ENCODE data around the gene SLC1A5.
"Not testable (repeated sequence)": the region's sequence is repeated elsewhere in the genome, so short reads cannot be mapped to it uniquely, and the experiment has no call there.

Gene SLC1A5

DNA sequence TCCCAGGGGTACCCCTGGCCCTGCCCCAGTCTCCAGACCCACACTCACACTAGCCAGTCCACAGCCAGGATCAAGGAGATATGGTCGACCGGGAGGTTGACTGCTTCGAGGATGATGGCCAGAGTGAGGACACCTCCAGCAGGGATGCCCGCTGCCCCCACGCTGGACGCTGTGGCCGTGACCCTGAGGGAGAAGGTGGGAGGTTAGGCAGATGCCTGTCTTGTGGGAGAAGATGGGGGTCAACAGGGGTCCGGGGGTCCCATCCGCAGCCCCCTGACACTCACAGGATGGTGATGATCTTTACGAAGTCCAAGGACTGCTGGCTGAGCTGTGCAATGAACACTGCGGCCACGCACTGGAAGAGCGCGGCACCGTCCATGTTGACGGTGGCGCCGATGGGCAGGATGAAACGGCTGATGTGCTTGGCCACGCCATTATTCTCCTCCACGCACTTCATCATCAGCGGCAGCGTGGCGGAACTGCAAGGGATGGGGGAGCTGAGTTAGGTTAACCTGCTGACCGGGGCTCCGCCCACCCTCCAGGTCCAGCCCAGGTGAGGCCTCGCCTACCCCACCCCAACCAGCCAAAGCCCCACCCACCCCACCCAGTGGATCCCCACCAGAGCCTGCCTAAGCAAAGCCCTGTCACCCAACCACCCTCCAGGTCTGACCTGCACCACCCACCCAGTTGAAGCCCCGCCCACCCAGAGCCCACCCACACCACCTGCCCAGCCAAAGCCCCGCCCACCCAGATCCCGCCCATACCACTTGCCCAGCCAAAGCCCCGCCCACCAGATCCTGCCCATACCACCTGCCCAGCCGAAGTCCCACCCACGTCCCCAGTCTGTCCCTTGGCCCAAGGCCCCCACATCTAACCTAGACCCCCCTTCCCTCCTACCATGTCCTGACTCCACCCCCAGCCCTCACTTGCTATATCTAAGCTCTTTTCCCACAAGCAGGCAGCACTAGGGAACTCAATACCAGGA lies 11.2 kb downstream of the SLC1A5 start:
- H3K4me3 ChIP-seq (ENCODE audit: low read depth, low read length): no peak overlapping the region
- TF ChIP-seq, protein P1, sequence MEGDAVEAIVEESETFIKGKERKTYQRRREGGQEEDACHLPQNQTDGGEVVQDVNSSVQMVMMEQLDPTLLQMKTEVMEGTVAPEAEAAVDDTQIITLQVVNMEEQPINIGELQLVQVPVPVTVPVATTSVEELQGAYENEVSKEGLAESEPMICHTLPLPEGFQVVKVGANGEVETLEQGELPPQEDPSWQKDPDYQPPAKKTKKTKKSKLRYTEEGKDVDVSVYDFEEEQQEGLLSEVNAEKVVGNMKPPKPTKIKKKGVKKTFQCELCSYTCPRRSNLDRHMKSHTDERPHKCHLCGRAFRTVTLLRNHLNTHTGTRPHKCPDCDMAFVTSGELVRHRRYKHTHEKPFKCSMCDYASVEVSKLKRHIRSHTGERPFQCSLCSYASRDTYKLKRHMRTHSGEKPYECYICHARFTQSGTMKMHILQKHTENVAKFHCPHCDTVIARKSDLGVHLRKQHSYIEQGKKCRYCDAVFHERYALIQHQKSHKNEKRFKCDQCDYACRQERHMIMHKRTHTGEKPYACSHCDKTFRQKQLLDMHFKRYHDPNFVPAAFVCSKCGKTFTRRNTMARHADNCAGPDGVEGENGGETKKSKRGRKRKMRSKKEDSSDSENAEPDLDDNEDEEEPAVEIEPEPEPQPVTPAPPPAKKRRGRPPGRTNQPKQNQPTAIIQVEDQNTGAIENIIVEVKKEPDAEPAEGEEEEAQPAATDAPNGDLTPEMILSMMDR (IDR thresholded peaks at IDR 0.05; ENCODE audit: low read depth, low read length): no peak

DNA sequence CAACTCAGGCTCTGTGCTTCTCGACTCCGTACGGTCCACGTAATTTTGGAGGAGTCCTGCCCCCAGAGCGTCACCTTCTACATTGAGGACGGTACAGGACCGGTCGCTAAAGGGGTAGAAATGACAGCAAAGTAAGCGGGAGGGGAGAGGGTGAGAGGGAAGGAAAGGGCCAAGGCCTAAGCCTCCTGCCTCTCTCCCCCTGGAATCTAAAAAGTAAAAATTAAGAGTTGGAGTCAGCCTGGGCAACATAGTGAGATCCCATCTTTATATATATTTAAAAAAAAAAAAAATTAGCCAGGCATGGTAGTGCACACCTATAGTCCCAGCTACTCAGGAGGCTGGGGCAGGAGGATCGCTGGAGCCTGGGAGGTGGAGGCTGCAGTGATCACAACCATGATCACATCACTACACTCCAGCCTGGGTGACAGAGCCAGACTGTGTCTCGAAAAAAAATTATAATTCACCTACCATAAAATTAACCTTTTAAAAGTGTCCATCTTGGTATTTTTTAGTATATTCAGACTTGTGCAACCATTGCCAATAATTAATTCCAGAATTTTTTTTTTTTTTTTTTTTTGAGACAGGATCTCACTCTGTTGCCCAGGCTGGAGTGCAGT lies 12.6 kb downstream of the SLC1A5 start:
- no peak overlapping the region for H3K4me3 ChIP-seq (ENCODE audit: low read depth, low read length)
- TF ChIP-seq, protein P1 (IDR thresholded peaks at IDR 0.05; ENCODE audit: low read depth, low read length): no peak

DNA sequence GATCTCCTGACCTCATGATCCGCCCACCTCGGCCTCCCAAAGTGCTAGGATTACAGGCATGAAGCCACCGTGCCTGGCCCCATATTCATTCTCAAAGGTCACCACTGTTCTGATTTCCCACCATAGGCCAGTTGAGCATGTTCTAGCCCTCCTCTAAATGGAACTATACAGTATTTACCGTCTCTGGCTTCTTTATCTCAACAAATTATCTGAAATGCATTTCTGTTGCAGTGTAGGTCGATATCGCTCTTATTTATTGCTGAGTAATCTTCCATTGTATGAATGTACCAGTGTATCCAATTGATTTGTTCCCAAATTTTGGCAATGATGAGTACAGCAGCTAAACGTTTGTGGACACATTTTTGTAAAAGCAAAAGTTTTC lies 15.4 kb downstream of the SLC1A5 start:
- TF ChIP-seq, protein P1 (IDR thresholded peaks at IDR 0.05; ENCODE audit: low read depth, low read length): no peak
- no peak overlapping the region for H3K4me3 ChIP-seq (ENCODE audit: low read depth, low read length)

DNA sequence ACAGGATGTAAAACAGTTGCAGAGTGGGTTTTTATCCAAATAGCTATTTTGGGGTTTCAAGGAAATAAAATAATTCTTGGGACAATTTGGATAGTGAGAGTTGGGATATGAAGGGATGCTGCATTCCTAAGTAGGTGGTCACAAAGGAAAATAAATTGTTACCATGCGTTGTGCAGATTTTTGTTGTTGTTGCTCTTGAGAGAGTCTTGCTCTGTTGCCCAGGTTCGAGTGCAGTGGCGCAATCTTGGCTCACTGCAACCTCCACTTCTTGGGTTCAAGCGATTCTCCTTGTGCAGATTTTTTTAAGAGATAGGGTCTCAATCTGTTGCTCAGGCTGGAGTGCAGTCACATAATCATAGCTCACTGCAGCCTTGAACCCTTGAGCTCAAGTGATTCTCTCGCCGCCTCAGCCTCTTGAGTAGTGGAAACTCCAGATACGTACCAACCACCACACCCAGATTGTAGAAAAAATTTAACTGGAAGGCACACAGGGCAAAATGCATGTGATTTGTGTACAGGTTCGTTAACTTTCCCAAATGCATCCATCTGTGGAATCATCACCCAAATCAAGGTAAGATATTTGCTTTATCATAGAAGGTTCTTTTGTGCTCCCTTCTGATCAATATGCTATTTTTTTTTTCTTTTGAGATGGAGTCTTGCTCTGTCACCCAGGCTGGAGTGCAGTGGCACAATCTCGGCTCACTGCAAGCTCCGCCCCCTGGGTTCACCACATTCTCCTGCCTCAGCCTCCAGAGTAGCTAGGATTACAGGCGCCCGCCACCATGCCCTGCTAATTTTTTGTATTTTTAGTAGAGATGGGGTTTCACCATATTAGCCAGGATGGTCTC lies 16.0 kb downstream of the SLC1A5 start:
- TF ChIP-seq, protein P1 (IDR thresholded peaks at IDR 0.05; ENCODE audit: low read depth, low read length): no peak
- H3K4me3 ChIP-seq (ENCODE audit: low read depth, low read length): no peak overlapping the region

DNA sequence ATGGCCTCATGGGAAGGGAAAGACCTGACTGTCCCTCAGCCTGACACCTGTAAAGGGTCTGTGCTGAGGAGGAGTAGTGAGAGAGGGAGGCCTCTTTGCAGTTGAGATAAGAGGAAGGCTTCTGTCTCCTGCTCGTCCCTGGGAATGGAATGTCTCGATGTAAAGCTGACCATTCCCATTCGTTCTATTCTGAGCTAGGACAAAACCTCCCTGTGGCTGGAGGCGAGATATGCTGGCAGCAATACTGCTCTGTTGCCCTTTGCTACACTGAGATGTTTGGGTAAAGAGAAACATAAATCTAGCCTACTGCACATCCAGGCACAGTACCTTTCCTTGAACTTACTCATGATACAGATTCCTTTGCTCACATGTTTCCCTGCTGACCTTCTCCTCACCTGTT lies 19.6 kb downstream of the SLC1A5 start:
- H3K4me3 ChIP-seq (ENCODE audit: low read depth, low read length): not testable (repeated sequence)

DNA sequence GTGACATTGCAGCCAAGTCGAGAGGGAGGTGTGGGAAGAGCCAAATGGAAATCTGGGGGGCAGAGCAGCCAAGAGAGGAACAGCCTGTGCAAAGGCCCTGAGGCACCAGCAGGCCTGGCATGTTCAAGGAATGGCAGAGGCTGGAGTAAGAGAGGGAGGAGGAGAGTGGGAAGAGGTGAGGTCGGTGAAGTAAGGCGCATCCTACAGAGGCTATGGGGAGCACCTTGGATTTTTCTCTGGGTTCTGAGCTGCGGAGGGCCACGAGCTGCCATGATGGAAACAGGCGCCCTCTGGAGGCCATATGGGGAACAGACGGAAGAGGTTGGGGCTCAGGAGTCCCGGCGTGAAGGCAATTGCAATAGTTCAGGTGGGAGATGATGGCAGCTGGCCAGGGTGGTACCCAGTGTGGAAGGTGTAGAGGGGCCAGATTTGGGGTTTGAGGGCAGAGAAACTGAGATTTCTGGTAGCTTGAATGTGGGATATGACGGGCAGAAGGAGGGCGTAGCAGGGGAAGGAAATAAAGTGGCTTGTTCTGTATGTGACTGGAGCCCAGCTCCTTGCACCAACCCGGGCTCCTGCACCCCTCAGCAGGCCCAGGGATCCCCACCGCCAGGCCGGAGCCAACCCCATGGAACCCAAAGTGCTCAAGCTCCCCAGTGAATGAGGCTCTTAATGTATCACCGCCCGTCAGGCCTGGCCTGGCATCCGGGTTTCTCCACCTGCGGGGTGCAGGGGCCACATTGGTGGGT lies 21.7 kb downstream of the SLC1A5 start:
- no peak overlapping the region for H3K4me3 ChIP-seq (ENCODE audit: low read depth, low read length)
- TF ChIP-seq, protein P1 (IDR thresholded peaks at IDR 0.05; ENCODE audit: low read depth, low read length): peak; percentile 80

DNA sequence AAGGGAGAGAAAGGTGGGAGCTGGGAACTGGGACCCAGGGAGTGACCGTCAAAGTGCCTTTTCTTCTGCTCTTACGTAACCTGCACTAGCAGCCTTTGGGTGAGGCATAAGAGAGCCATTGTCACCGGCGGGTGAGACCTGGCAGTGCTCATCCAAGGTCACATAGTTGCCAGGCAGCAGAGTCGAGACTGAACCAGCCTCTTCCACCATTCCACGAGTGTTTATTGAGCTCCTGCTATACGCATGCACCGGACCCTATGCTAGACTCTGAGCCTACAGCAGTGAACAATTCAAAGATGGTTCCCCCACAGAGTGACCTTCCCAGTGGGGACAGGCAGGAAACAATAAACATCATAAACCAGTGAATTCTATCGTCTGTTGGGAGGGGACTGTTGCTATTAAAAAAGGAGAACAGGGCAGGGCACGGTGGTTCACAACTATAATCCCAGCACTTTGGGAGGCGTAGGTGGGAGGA lies 23.5 kb downstream of the SLC1A5 start:
- H3K4me3 ChIP-seq (ENCODE audit: low read depth, low read length): no peak overlapping the region
- TF ChIP-seq, protein P1 (IDR thresholded peaks at IDR 0.05; ENCODE audit: low read depth, low read length): no peak
